HG02852 (cell line): ENCODE measurements around the gene YWHAQ.
"Not testable (repeated sequence)": the region's sequence is repeated elsewhere in the genome, so short reads cannot be mapped to it uniquely, and the experiment has no call there.

Experiments used
- ATAC-seq: cut with Tn5 transposase; IDR thresholded peaks from one replicate; pipeline ENCODE4 v1.9.1; 2021; ENCODE audit warnings: mild to moderate bottlenecking, moderate library complexity; ENCODE audit not compliant: unreplicated experiment

The YWHAQ gene

DNA sequence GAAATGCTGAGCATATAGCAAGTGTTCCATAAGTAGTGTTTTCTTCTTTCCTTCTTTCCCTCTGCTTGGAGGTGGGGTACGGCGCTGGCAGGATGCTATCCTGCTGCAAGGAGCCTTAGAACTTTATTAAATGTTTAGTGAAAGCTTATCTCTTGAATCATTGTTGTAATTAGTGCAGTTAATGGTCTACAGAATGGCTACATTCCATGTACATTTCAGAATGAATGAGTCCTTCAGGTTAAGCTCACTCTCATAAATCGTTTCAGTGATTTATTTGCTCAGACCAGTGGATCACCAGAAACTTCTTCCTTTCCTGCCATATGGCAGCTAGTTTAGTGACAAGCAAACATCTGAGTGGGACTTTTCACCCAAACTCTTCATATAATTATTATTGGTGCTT lies 3.3 kb upstream of the YWHAQ start:
- ATAC-seq, result no peak

DNA sequence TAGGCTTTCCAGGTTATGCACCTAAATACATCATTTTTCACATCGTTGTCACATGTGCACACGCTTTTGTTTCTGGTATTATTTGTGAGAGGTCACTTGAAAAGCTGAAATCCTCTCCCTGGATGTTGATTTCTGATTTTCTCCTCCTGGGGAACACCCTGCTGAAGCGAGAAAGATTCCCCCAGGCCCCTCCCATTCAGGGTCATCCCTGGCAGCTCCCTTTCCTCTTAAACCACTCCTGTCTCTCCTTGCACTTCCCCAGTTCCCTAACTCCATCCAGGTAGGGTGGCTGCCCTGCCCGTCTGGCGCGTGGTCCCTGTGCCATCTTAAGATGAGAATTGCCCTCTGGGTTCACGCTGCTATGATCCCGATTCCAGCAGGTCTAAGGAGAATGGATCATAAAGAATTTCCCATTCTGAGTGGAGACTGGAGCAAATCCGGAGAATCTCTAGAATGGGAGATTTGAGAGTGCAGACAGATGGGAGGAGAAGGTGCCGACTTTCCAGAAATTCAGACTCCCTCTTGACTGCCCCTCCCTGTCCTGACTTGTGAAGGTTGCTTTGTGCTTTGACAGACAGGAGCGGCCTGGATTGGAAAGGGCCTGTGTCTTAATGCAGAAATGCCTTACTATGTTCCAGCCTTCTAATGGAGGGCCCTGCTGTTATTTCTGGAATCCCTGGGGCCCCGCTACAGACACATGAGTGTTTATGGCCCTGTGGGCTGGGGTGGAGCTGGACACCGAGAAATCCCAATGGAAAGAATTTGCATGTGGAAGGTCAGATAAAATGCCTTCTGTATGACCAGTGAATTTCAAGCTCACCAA lies 1.3 kb upstream of the YWHAQ start:
- no peak for ATAC-seq

DNA sequence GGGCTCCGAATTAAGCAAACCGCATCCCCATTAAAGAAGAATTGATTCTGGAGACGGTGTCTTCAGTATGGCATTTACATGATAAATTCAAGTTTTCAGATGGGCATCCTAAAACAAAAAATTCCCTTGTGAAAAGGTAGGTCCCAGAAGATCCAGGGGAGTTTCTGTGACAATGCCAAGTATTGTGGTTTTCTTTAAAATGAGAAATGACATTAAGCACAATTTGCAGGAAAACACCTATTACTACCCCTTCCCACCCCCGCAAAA lies 689 bp upstream of the YWHAQ start:
- ATAC-seq, result no peak

DNA sequence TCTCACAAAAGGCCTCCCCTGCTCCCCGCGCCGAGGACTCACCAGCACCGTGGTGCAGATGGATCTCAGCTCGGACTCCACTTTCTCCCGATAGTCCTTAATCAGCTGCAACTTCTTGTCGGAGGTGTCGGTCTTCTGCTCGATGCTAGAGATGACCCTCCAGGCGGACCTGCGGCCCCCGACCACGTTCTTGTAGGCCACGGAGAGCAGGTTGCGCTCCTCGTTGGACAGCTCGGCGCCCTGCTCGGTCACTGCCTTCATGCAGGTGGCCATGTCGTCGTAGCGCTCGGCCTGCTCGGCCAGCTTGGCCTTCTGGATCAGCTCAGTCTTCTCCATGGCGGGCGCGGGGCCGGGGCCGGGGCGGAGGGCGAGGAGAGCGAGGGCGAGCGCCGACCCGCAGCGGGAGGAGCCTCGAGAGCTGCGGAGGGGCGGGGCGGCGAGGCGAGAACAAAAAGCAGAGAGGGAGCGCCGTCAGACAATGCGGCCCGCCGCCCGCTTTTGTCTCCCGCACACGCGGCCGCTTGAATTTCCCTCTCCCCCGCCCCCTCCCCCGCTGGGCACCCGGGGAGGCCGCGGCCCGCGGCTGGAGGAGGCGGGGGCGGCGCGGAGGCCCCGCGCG lies 571 bp downstream of the YWHAQ start:
- peak; percentile 46 for ATAC-seq

DNA sequence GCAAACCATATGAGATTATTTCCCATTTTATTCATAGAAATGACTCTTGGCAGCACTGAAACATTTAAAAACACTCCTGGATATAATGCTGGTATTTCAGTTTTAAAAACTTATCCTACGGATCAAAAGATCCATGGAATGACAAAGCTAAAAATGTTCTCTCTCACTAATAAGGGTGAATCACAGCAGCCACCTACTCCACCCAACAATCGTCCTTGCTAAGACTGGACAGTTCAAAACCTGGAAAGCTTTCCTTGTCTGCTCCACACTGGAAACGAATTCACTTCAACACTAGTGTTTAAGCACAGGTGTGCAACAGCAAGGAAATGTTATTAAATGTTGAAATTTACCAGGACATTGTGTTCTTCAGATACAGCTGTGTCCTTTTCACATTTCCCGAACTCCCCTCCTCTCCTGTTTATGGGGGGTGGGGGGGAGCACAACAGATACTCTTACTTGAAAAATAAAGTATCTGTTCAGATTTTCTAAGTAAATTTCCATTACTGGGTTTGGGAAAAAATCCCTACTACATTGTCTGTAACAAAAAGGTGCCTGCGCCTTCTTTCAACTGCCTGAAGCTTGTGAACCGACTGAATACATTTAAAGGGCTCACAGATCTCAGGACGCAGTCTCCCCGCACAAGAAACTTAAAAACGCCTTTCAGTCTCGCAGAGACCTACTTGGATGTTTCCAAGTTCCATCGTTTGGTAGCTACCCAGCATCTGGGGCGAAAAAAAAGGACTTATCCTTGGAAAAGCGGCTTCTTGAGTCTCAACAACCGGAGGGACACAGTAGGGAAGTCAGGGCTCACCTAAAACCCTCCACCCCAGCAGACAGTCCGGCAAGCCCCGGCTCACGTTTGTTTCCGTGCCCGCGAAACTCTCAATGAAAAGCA lies 1.3 kb downstream of the YWHAQ start:
- ATAC-seq, result no peak

- ATAC-seq, result no peak
Observed at GRCh38 chr2:9627310-9627709, 3.5 kb downstream of the YWHAQ start.

DNA sequence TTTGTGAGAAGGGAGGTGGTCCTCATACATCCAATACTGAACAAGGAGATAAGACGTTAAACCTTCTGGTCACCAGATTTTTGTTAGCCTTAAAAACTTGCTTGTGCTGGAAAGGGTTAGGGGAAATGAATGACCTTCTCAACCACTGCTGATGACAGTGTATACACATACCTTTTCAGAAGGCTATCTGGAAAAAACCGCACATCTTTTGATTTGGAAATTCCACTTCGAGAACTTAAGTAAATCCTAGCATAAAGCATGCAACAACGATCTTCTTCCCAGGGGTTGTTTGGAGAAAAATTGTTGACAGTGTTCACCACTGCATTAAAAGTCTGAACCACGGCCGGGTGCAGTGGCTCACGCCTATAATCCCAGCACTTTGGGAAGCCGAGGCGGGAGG lies 7.6 kb downstream of the YWHAQ start:
- no peak for ATAC-seq

- not testable (repeated sequence) for ATAC-seq
Observed at GRCh38 chr2:9621655-9622054, 9.1 kb downstream of the YWHAQ start.

GRCh38 chr2:9618410-9618809 lies 12.4 kb downstream of the YWHAQ start:
- peak; percentile 51 for ATAC-seq

DNA sequence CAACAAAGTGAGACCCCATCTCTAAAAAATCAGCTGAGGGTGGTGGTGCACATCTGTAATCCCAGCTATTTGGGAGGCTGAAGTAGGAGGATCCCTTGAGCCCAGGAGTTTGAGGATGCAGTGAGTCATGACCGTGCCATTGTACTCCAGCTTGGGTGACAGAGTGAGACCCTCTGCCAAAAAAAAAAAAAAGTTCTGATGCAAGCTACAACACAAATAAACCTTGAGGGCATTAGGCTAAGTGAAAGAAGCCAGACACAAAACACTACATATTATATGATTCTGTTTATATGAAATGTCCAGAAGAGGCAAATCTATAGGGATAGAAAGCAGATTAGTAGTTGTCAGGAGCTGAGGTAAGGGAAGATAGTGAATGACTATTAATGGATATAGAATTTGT lies 13.0 kb downstream of the YWHAQ start:
- ATAC-seq, result no peak

GRCh38 chr2:9617296-9617695 lies 13.5 kb downstream of the YWHAQ start:
- no peak for ATAC-seq

DNA sequence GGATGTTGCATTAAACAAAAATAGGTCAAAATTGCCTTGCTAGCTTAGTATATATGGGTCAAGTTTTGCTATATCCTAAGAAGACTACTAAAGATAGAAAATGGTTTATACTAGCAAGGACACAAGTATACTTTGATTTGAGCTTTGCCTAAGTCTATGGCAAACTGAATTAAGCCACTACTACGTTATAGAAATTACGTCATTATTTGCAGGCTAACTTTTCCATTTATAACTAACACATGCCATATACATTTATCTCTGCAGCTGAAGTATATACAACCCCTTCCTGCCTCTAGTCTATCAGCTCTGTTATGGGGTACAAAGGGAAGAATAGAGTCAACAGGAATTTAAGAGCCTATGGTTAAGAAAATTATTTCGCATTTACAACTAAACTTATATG lies 16.2 kb downstream of the YWHAQ start:
- ATAC-seq, result no peak

DNA sequence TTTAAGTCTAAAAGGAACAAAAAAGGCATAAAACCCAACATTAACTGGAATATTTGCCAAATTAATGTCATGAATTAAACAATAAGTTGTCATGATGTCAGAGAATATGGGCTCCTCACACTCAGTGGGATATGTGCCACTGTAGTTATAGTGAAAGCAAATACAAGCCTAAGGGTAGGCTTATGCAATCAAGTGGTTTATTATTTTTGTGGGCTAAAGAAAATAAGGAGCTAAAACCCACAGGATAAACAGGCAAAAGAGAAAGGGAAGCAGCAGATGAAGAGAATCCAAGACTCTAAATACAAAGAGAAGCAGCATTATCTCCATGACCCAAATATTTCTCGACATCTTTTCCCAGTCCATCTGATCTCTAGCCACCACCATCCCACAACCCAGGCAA lies 17.5 kb downstream of the YWHAQ start:
- ATAC-seq, result no peak

GRCh38 chr2:9611549-9611912 lies 19.3 kb downstream of the YWHAQ start:
- not testable (repeated sequence) for ATAC-seq

- no peak for ATAC-seq
Observed at GRCh38 chr2:9610781-9611548, 19.8 kb downstream of the YWHAQ start.

- not testable (repeated sequence) for ATAC-seq
Observed at GRCh38 chr2:9608491-9608890, 22.3 kb downstream of the YWHAQ start.

DNA sequence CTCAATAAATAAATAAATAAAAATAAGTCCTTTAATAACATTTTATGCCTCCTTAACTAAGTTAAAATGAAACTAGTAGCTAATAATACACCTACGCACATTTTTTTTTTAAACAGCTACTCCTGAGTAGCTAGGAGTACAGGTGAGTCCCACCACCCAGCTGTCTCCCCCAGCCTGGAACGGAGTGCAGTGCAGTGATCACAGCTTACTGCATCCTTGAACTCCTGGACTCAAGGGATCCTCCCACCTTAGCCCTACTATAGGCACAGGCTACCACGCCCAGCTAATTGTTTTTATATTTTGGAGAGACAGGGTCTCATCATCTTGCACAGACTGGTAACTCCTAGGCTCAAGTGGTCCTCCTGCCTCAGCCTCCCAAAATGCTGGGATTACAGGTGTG lies 28.4 kb downstream of the YWHAQ start:
- no peak for ATAC-seq

- no peak for ATAC-seq
Observed at GRCh38 chr2:9601397-9601796, 29.4 kb downstream of the YWHAQ start.

GRCh38 chr2:9599430-9599829 lies 31.4 kb downstream of the YWHAQ start:
- no peak for ATAC-seq

- no peak for ATAC-seq
Observed at GRCh38 chr2:9596621-9597311, 34.0 kb downstream of the YWHAQ start.

GRCh38 chr2:9595746-9596145 lies 35.1 kb downstream of the YWHAQ start:
- no peak for ATAC-seq
